Caco-2 (cell line): Measurements from ENCODE around the gene SCGB1C2. TPM values are rescaled to one million over a fixed set of nuclear protein-coding genes. Genes with fewer than 3 reads are reported as not detected.
"Not testable (repeated sequence)": the region's sequence is repeated elsewhere in the genome, so short reads cannot be mapped to it uniquely, and the experiment has no call there.

Source experiments
- BruUV-seq: library from RNA; stranded (reverse); fragments of 400-500 nt; replicated peaks from 2 replicates; lab custom pipeline; 2021; lab: Mats Ljungman, UMichigan
- CTCF ChIA-PET: fragments of 300-600 bp; sonication (Branson Sonifier 250); formaldehyde crosslinking; loops from one replicate; lab custom pipeline; 2022; ENCODE audit warnings: antibody characterized with exemption; lab: Charles Lee
- POLR2A ChIA-PET: fragments of 300-600 bp; sonication (Branson Sonifier 250); formaldehyde crosslinking; loops from one replicate; lab custom pipeline; 2022; ENCODE audit warnings: antibody characterized with exemption; lab: Charles Lee
- DNase-seq, 2 experiments: peaks; one replicate each; pipeline versions ENCODE4 v3.0.0 to v3.0.0-alpha.2; 2020 to 2022
- H3K27me3 ChIP-seq: replicated peaks from 2 replicates; pipeline ENCODE4 v1.6.0; 2011; ENCODE audit warnings: low read length; ENCODE audit not compliant: control insufficient read depth, insufficient read depth
- H3K36me3 ChIP-seq: 2 replicates; pipeline ENCODE4 v1.5.1; 2011; ENCODE audit warnings: low read length; ENCODE audit not compliant: control insufficient read depth, insufficient read depth
- H3K4me1 ChIP-seq: fragments of 250-450 bp; sonication (Bioruptor Pico); 2 replicates; pipeline ENCODE4 v1.5.1; 2020; ENCODE audit warnings: mild to moderate bottlenecking
- H3K4me3 ChIP-seq: 2 replicates; pipeline ENCODE4 v1.5.1; 2011; ENCODE audit warnings: low read depth, mild to moderate bottlenecking, control low read depth, low read length
- H3K9me3 ChIP-seq: fragments of 250-450 bp; sonication (Bioruptor Pico); 2 replicates; pipeline ENCODE4 v1.5.1; 2020; ENCODE audit warnings: mild to moderate bottlenecking, moderate library complexity
- H3K27ac Mint-ChIP-seq: one replicate; pipeline ENCODE4 v1.8.0; 2022; ENCODE audit warnings: mixed read lengths; ENCODE audit not compliant: unreplicated experiment
- H3K27me3 Mint-ChIP-seq: one replicate; pipeline ENCODE4 v1.8.0; 2022; ENCODE audit warnings: mixed read lengths; ENCODE audit not compliant: insufficient read depth, unreplicated experiment
- H3K36me3 Mint-ChIP-seq: one replicate; pipeline ENCODE4 v1.8.0; 2022; ENCODE audit warnings: mild to moderate bottlenecking, mixed read lengths; ENCODE audit not compliant: insufficient read depth, unreplicated experiment
- H3K4me1 Mint-ChIP-seq: one replicate; pipeline ENCODE4 v1.8.0; 2022; ENCODE audit warnings: low read depth, mixed read lengths; ENCODE audit not compliant: unreplicated experiment
- H3K4me3 Mint-ChIP-seq: one replicate; pipeline ENCODE4 v1.8.0; 2022; ENCODE audit warnings: mild to moderate bottlenecking, moderate library complexity, mixed read lengths; ENCODE audit not compliant: unreplicated experiment
- H3K9me3 Mint-ChIP-seq: one replicate; pipeline ENCODE4 v1.8.0; 2022; ENCODE audit warnings: mixed read lengths; ENCODE audit not compliant: unreplicated experiment
- intact Hi-C: fragments of 100-400 bp; cut with micrococcal nuclease; formaldehyde crosslinking; loops from one replicate; pipeline ENCODE4 v1.10.0; 2022; ENCODE audit not compliant: unreplicated experiment
- total RNA-seq: library from RNA; stranded (reverse); gene quantifications from 2 replicates; pipeline ENCODE4 v1.2.3, GENCODE V29; 2022
- TF ChIP-seq, protein P1 (sequence below), 2 experiments: fragments of 200-600 bp in 1 of 2; IDR thresholded peaks; 1 replicate in 1 of 2; 2 replicates in 1 of 2; pipeline versions ENCODE4 v1.5.1 to v1.8.0; 2011 to 2022; ENCODE audit warnings: antibody characterized with exemption in 1 of 2, control low read depth in 1 of 2, inconsistent platforms in 1 of 2, low read depth in 1 of 2, low read length in 1 of 2, mild to moderate bottlenecking in 1 of 2, moderate library complexity in 1 of 2; ENCODE audit not compliant: insufficient read depth in 1 of 2, severe bottlenecking in 1 of 2, unreplicated experiment in 1 of 2

The SCGB1C2 gene
- total RNA-seq, 1 experiment from 2014 or later = not detected

DNA sequence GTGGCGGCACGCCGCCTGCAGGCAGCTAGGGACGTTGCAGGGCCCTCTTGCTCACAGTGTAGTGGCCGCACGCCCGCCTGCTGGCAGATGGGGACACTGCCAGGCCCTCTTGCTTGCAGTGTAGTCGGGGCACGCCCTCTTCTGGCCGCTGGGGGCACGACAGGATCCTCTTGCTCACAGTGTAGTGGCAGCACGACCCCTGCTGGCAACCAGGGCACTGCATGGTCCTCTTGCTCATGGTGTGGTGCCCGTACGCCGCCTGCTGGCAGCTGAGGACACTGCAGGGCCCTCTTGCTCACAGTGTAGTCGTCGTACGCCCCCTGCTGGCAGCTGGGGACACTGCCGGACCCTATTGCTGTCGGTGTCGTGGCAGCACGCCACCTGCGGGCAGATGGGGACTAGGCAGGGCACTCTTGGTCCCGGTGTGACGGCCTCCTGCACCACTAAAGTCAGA is 3.0 kb upstream of the SCGB1C2 start:
- BruUV-seq, POLR2A ChIA-PET, CTCF ChIA-PET: not testable (repeated sequence)

DNA sequence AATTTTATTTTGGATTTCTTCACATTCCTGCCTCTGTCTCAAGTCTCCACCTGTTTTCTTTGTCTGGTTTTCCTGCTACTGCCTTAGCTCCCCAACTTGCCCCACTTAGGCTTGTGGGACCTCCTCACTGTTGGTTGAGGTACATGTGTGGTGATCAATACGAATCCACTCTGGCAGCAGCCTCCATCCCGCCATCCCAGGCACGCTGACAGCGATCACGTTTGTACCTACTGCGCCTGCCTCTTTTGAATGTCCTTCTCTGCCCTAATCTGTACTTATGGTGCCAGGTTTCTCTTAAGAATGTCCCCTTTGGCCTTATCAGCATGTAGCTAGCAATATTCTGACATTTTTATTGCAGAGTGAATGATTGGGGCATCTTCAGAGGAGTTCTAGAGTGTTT is 2.3 kb upstream of the SCGB1C2 start:
- H3K36me3 Mint-ChIP-seq, H3K4me1 ChIP-seq, BruUV-seq, H3K4me3 Mint-ChIP-seq, H3K36me3 ChIP-seq, H3K9me3 Mint-ChIP-seq, POLR2A ChIA-PET, H3K4me1 Mint-ChIP-seq, H3K9me3 ChIP-seq, H3K4me3 ChIP-seq, H3K27me3 ChIP-seq, CTCF ChIA-PET, H3K27me3 Mint-ChIP-seq, H3K27ac Mint-ChIP-seq, intact Hi-C loops, DNase-seq: not testable (repeated sequence)

More for the DNA sequence above, 3.0 kb upstream of the SCGB1C2 start:
- DNase-seq = peak; percentile 66 to 67
- TF ChIP-seq, protein P1, sequence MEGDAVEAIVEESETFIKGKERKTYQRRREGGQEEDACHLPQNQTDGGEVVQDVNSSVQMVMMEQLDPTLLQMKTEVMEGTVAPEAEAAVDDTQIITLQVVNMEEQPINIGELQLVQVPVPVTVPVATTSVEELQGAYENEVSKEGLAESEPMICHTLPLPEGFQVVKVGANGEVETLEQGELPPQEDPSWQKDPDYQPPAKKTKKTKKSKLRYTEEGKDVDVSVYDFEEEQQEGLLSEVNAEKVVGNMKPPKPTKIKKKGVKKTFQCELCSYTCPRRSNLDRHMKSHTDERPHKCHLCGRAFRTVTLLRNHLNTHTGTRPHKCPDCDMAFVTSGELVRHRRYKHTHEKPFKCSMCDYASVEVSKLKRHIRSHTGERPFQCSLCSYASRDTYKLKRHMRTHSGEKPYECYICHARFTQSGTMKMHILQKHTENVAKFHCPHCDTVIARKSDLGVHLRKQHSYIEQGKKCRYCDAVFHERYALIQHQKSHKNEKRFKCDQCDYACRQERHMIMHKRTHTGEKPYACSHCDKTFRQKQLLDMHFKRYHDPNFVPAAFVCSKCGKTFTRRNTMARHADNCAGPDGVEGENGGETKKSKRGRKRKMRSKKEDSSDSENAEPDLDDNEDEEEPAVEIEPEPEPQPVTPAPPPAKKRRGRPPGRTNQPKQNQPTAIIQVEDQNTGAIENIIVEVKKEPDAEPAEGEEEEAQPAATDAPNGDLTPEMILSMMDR (IDR thresholded peaks at IDR 0.05; ENCODE audit: insufficient read depth in 1 of 2, low read depth in 1 of 2, low read length in 1 of 2, severe bottlenecking in 1 of 2, unreplicated experiment in 1 of 2) = peak; percentile 4 to 48
- H3K4me1 Mint-ChIP-seq, H3K4me1 ChIP-seq, H3K27me3 ChIP-seq, H3K9me3 Mint-ChIP-seq, H3K4me3 Mint-ChIP-seq, H3K36me3 Mint-ChIP-seq, H3K36me3 ChIP-seq, H3K27me3 Mint-ChIP-seq, intact Hi-C loops, H3K27ac Mint-ChIP-seq, H3K9me3 ChIP-seq, H3K4me3 ChIP-seq: not testable (repeated sequence)

DNA sequence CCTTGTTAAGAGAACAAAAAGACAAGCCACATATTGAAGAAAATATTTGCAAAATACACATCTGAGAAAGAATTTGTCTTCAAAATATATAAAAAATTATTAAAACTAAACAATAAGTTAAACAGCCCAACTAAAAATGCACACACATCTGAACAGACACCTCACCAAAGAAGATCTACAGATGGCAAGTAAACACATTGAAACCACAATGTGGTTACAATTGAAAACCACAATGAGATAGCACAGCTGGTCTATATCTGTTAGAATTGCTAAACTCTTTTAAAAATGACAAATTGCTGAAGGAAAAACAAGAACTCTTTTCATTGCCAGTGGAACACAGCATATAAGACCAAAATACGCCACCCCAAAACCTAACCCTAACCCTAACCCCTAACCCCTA is 1.5 kb upstream of the SCGB1C2 start:
- H3K36me3 Mint-ChIP-seq, H3K4me3 Mint-ChIP-seq, H3K9me3 ChIP-seq, H3K27me3 Mint-ChIP-seq, intact Hi-C loops, H3K4me1 ChIP-seq, H3K36me3 ChIP-seq, H3K4me1 Mint-ChIP-seq, H3K4me3 ChIP-seq, H3K27me3 ChIP-seq, H3K27ac Mint-ChIP-seq, CTCF ChIA-PET, H3K9me3 Mint-ChIP-seq, POLR2A ChIA-PET, DNase-seq, BruUV-seq: not testable (repeated sequence)

DNA sequence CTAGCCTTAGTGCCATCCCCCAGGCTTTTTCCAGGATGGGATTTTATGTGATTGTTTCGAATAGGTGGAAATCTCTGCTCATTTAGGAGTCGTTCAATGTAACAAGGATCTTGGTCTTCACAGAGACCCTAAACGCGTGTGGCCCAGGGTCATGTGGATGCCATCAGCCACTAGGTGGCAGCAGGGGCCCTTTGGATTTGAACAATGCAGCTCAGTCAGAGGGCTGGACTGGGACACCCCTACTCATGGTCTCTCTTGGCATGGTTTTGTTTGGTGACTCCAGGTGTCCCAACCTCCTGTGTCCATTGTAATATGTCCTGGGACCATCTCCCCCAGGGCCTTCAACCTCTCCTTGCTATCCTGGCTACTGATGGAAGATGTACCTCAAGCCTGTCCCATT is 838 bp upstream of the SCGB1C2 start:
- intact Hi-C loops, H3K4me3 ChIP-seq, H3K27me3 Mint-ChIP-seq, H3K36me3 ChIP-seq, H3K4me3 Mint-ChIP-seq, H3K4me1 ChIP-seq, H3K9me3 Mint-ChIP-seq, H3K36me3 Mint-ChIP-seq, BruUV-seq, H3K27ac Mint-ChIP-seq, POLR2A ChIA-PET, H3K27me3 ChIP-seq, H3K9me3 ChIP-seq, H3K4me1 Mint-ChIP-seq: not testable (repeated sequence)
- TF ChIP-seq, protein P1 (IDR thresholded peaks at IDR 0.05; ENCODE audit: insufficient read depth in 1 of 2, low read depth in 1 of 2, low read length in 1 of 2, severe bottlenecking in 1 of 2, unreplicated experiment in 1 of 2) = peak; percentile 29 to 59
- CTCF ChIA-PET = interaction anchor here (0.7 kb wide), 1 partner anchor 379 kb away, joined by 3 read pairs; no protein-coding TSS in a partner anchor
- peak; percentile 79 for DNase-seq

DNA sequence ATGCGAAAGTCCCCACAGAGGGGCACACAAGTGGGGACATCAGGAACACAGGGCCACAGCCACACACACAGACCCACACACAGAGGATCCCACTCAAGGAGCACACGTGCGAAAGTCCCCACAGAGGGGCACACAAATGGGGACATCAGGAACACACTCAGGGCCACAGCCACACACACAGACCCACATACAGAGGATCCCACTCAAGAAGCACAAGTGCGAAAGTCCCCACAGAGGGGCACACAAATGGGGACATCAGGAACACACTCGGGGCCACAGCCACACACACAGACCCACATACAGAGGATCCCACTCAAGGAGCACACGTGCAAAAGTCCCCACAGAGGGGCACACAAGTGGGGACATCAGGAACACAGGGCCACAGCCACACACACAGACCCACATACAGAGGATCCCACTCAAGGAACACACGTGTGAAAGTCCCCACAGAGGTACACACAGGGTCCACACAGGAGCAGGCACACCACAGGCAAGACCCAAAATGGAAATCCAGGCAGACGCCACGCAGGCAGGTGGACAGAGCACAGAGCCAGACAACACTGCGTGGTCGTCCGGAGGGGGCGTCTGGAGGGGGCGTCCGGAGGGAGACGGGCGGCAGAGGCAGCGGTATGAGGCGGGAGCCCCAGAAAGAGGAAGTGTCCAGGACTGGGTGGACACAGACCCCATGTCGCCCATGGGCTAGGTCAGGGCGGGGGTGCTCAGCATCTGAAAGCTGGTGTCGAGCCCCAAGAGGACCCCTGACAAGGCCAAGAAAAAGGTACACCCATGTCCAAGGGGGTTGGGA is 2.2 kb downstream of the SCGB1C2 start:
- peak; percentile 1 to 25 for DNase-seq
- H3K4me3 Mint-ChIP-seq, H3K4me1 Mint-ChIP-seq, H3K9me3 Mint-ChIP-seq, H3K9me3 ChIP-seq, H3K27ac Mint-ChIP-seq, H3K36me3 Mint-ChIP-seq, H3K4me3 ChIP-seq, POLR2A ChIA-PET, H3K27me3 ChIP-seq, BruUV-seq, H3K36me3 ChIP-seq, CTCF ChIA-PET, H3K4me1 ChIP-seq: not testable (repeated sequence)
- intact Hi-C loops = loop anchor here (5.0 kb wide), 1 partner anchor 858 kb away; the partner anchor contains the start of gene TIMM22
- peaks cover 11% of the 10 kb centered on the region for H3K27me3 Mint-ChIP-seq
